Articular chondrocyte of knee joint (primary cell): ENCODE data around the gene IL1R2. TPM values are rescaled to one million over a fixed set of nuclear protein-coding genes. Genes with fewer than 3 reads are reported as not detected.

Experiments used
- total RNA-seq: library from RNA; depleted of rRNA; stranded (reverse); fragments of >200 nt; gene quantifications from 2 replicates; pipeline ENCODE4 v1.2.3, GENCODE V29; 2012

Gene IL1R2
- total RNA-seq: 0.65 and 1.3 TPM in 2 replicates

GRCh38 chr2:101991721-101992145, at the start of gene IL1R2:
Gene IL1R2 (plus strand): TSS chr2:101991960. CDS start chr2:102008576, 16,616 bp downstream.

Other genes with a start within 250 kb of the IL1R2 start
- gene IL1R1, start 150.8 kb downstream of the IL1R2 start, total RNA-seq: 160 and 278 TPM in 2 replicates
- gene IL1RL2, start 195.1 kb downstream of the IL1R2 start, total RNA-seq: 3.3 and 3.7 TPM in 2 replicates